Measurements from ENCODE around the gene RNF34.
"Not testable (repeated sequence)": the region's sequence is repeated elsewhere in the genome, so short reads cannot be mapped to it uniquely, and the experiment has no call there.

RNF34 gene

GRCh38 chr12:121376754-121377697 lies 22.9 kb upstream of the RNF34 start:
- H3K27ac ChIP-seq (replicated peaks), result no peak overlapping the region
- H3K27me3 ChIP-seq (ENCODE audit: insufficient read depth, poor library complexity, severe bottlenecking), result no peaks in the 10 kb centered on the region
- H3K4me3 ChIP-seq (replicated peaks; ENCODE audit: insufficient read depth, low read length), result no peak overlapping the region
- TF ChIP-seq REST (IDR thresholded peaks at IDR 0.05; ENCODE audit: insufficient replicate concordance, low read depth) (no peak), SPI1 (IDR thresholded peaks at IDR 0.05; ENCODE audit: borderline replicate concordance, low read depth) (no peak), GABPA (IDR thresholded peaks at IDR 0.05; ENCODE audit: low read depth) (no peak), POLR2AphosphoS5 (IDR thresholded peaks at IDR 0.05; ENCODE audit: low read depth) (no peak), CTCF (IDR thresholded peaks at IDR 0.05; ENCODE audit: insufficient read depth, low read length) (no peak)
- DNase-seq (ENCODE audit: low read depth in 1 of 2, low spot score in 1 of 2), result no peak

- Histone ChIP-seq H3K4me3 (replicated peaks; ENCODE audit: insufficient read depth, low read length) (no peak overlapping the region), H3K27me3 (ENCODE audit: insufficient read depth, poor library complexity, severe bottlenecking) (no peaks in the 10 kb centered on the region), H3K27ac (replicated peaks) (no peak overlapping the region)
- no peak for DNase-seq (ENCODE audit: low read depth in 1 of 2, low spot score in 1 of 2)
- TF ChIP-seq POLR2AphosphoS5 (IDR thresholded peaks at IDR 0.05; ENCODE audit: low read depth) (no peak), GABPA (IDR thresholded peaks at IDR 0.05; ENCODE audit: low read depth) (no peak)
Observed at GRCh38 chr12:121378736-121379135, 21.2 kb upstream of the RNF34 start.

GRCh38 chr12:121379945-121380344 lies 20.0 kb upstream of the RNF34 start:
- DNase-seq (ENCODE audit: low read depth in 1 of 2, low spot score in 1 of 2), result no peak
- TF ChIP-seq REST (IDR thresholded peaks at IDR 0.05; ENCODE audit: insufficient replicate concordance, low read depth), result no peak
- TF ChIP-seq GABPA (IDR thresholded peaks at IDR 0.05; ENCODE audit: low read depth), result no peak
- TF ChIP-seq SPI1 (IDR thresholded peaks at IDR 0.05; ENCODE audit: borderline replicate concordance, low read depth), result no peak
- TF ChIP-seq CTCF (IDR thresholded peaks at IDR 0.05; ENCODE audit: insufficient read depth, low read length), result no peak
- no peak for TF ChIP-seq POLR2AphosphoS5 (IDR thresholded peaks at IDR 0.05; ENCODE audit: low read depth)

GRCh38 chr12:121383601-121384021 lies 16.3 kb upstream of the RNF34 start:
- DNase-seq (ENCODE audit: low read depth in 1 of 2, low spot score in 1 of 2), result no peak
- H3K27me3 ChIP-seq (ENCODE audit: insufficient read depth, poor library complexity, severe bottlenecking), result no peaks in the 10 kb centered on the region
- TF ChIP-seq SPI1 (IDR thresholded peaks at IDR 0.05; ENCODE audit: borderline replicate concordance, low read depth), result no peak
- TF ChIP-seq CTCF (IDR thresholded peaks at IDR 0.05; ENCODE audit: insufficient read depth, low read length), result no peak
- TF ChIP-seq GABPA (IDR thresholded peaks at IDR 0.05; ENCODE audit: low read depth), result no peak
- no peak for TF ChIP-seq REST (IDR thresholded peaks at IDR 0.05; ENCODE audit: insufficient replicate concordance, low read depth)
- TF ChIP-seq POLR2AphosphoS5 (IDR thresholded peaks at IDR 0.05; ENCODE audit: low read depth), result no peak

More at GRCh38 chr12:121379945-121380344, 20.0 kb upstream of the RNF34 start:
- Histone ChIP-seq H3K27me3 (ENCODE audit: insufficient read depth, poor library complexity, severe bottlenecking) (no peaks in the 10 kb centered on the region), H3K27ac (replicated peaks) (no peak overlapping the region), H3K4me3 (replicated peaks; ENCODE audit: insufficient read depth, low read length) (no peak overlapping the region)

GRCh38 chr12:121384891-121385290 lies 15.0 kb upstream of the RNF34 start:
- DNase-seq (ENCODE audit: low read depth in 1 of 2, low spot score in 1 of 2); H3K27me3 ChIP-seq (ENCODE audit: insufficient read depth, poor library complexity, severe bottlenecking); H3K4me3 ChIP-seq (replicated peaks; ENCODE audit: insufficient read depth, low read length); H3K27ac ChIP-seq (replicated peaks): not testable (repeated sequence)

More at GRCh38 chr12:121383601-121384021, 16.3 kb upstream of the RNF34 start:
- H3K4me3 ChIP-seq (replicated peaks; ENCODE audit: insufficient read depth, low read length), result no peak overlapping the region
- no peak overlapping the region for H3K27ac ChIP-seq (replicated peaks)
